HG03432 (cell line): ENCODE results near the gene KLHDC7B.
"Not testable (repeated sequence)": the region's sequence is repeated elsewhere in the genome, so short reads cannot be mapped to it uniquely, and the experiment has no call there.

Source experiments
- ATAC-seq: cut with Tn5 transposase; IDR thresholded peaks from one replicate; pipeline ENCODE4 v1.9.1; 2021; ENCODE audit warnings: mild to moderate bottlenecking, moderate library complexity; ENCODE audit not compliant: unreplicated experiment

The KLHDC7B gene

DNA sequence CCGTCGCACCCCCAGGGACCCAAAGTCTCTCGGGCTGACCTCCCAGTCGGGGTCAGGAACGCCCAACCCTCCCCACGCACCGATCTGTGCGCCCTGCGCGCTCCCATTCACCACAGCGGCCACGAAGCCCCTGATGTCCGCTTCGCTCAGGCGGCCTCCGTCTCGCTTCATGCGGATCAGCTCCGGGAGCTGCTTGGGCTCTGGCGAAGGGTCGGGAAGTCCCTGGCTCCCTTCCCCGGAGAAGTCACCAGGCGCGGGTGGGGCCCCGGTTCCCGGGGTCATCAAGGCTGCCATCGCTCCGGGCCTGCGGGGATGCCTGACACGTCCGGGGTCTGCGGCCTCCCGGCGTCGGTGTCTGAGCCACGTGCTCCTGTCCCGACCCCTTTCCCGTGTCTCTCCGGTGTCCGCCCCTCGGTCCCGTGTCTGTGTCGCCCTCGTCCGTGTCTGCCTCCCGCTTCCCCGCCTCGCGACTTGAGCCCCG lies 16.2 kb upstream of the KLHDC7B start:
- ATAC-seq = no peak

DNA sequence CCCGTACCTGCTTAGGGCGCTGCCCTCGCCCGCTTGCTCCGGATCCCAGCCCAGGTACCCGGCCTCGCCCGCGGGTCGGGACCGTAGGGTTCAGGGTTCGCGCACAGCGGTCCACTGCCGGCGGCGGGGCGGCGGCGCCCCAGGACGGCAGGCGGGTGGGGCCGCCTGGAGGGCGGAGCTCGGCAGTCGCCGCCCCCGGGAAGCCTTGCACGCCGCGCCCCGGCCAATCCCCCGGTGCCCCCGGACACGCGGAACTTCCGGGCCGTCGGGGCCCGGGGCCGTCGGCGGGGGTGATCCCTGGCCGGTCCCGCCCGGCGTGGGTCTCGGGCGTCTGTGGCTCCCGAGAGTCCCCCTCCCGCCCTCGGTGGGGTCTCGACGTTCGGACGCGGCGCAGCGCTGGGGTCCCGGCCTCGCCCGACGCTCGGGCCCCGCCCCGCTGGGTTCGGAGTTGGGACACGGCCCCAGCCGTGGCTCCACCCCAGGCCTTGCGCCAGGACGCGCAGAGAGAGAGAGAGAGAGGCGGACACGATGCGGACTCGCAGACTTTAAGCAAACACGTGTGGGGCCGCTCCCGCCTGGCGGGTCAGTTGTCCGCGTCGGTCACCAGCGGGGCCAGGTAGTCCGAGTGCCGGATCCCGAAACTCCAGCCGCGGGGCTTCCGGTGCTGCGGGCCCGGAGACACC lies 15.7 kb upstream of the KLHDC7B start, which contains the start of gene TYMP:
Gene TYMP, minus strand, starts transcription at position 116 of the 683 bp plus-strand sequence. CDS start 303 bp downstream, outside the sequence.
- peak; percentile 15 for ATAC-seq

DNA sequence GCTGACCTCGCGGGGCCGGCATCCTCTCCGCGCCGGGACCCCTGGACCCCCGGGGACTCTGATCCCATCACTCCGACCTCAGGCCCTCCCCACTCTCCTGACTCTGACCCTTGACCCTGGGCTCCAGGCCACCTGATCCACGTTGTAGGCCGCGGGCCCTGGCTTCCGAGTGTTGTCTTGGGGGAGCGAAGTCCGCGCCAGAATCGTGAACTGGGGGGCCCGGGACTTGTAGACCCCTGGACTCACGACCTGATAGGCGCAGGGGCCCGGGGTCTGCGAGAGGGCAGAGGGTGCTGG lies 15.2 kb upstream of the KLHDC7B start:
- no peak for ATAC-seq

DNA sequence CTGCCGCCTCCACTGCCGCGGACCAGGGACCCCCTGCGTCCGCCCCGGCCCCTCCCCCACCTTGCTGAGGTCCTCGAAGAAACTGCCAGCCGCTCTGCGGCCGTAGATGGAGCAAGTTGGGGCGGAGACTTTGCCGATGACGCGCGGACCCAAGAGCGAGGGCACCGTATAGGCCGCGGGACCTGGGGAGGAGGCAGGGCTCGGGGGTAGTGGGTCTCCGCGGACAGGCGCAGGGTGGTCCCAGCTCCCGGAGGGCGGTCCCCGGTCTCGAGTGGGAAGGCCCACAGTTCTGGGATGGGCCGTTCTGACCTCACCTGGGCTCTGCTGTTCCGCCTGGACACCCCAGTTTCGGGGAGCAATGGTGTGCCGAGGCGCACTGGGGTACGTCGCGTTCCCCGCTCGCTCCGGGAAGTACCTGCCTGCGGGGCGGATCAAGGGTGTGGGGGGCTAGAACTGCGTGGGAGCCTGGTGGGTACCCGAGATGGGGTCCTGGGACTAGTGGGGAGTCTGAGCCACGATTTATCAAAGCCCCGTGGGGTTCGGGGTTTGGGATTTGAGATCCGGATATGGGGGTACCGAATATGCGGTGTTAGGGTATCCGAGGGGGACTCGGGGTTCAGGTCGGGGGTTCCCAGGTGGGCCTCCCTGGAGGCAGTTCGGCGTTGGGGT lies 14.7 kb upstream of the KLHDC7B start:
- ATAC-seq = no peak

DNA sequence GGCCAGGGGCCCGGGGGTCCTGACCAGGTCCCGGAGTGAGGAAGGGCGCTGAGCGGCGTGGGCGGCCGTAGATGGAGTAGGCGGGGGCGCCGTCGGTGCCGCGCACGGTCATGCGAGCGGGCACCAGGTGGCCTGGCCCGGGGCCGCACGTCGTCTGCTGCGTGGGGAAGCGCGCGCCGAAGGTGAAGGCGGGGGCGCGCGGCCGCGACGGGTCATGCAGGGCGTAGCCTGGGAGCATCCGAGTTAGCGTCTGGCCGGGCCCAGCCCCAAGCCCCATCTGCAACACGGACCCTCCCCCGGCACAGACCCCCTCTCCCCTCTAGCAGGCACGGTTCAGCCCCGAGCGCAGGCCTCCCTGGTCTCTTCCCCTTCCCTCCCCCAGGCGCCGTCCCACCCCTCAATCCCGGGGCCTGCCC lies 14.1 kb upstream of the KLHDC7B start:
- peak; percentile 25 for ATAC-seq

DNA sequence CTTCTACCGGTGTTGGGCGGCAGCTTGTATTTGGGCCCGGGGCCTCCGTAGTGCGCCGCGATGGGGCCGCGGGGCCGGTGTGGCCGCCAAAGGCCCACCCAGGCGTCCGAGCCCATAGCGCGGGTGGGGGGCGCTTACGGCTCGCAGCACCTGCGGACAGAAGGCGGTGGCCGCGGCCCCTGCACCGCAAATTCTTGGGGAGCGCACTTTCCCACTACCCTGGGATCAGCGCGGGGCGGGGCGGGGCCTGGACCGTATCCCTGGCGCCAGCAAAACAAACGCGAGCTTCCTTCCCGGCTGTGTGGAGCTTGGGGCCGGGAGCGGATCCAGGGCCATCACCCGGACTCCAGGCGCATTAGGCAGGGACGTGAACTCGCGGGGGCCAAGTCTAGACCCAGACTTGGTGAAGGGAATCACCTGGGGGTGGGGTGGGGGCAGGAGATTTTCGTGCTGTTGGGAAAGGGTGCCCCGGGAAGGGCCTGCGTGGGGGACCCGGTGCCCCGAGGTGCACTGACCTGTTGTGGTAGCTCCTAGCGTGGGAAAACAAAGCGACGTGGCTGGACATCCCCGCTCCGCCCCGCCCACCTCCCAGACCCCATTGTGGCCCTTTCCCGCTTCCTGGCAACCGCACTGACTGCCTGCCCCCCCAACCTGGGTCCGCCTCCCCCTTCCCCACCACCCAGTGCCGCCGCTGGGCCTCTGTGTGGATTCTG lies 13.6 kb upstream of the KLHDC7B start:
- ATAC-seq = no peak

DNA sequence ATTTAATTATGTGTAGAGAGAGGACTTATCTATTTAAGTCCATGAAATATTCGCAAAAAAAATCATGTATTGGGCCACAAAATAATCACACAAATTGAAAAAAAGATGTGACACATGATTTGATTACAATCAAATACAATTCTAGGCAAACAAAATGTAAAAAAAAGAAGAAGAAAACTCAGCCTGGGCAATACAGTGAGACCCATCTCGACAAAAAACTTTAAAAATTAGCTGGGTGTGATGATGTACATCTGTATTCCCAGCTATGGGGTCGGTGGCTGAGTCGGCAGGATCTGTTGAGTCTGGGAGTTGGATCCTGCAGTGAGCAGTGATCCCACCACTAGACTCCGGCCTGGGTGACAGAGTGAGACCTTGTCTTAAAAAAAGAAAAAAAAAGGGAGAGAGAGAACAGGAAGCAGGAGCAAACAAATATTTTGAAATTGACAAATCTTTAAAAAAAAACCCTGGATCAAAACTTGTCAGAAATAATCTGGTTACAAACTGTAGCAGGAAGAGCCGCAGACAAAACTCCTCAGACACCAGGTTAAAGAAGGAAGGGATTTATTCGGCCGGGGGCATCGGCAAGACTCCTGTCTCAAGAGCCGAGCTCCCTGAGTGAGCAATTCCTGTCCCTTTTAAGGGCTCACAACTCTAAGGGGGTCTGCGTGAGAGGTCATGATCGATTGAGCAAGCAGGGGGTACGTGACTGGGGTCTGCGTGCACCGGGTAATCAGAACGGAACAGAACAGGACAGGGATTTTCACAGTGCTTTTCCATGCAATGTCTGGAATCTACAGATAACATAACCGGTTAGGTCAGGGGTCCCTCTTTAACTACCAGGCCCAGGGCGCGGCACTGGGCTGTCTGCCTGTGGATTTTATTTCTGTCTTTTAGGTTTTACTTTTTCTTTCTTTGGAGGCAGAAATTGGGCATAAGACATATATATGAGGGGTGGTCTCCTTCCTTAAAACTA lies 12.6 kb upstream of the KLHDC7B start:
- ATAC-seq = no peak

DNA sequence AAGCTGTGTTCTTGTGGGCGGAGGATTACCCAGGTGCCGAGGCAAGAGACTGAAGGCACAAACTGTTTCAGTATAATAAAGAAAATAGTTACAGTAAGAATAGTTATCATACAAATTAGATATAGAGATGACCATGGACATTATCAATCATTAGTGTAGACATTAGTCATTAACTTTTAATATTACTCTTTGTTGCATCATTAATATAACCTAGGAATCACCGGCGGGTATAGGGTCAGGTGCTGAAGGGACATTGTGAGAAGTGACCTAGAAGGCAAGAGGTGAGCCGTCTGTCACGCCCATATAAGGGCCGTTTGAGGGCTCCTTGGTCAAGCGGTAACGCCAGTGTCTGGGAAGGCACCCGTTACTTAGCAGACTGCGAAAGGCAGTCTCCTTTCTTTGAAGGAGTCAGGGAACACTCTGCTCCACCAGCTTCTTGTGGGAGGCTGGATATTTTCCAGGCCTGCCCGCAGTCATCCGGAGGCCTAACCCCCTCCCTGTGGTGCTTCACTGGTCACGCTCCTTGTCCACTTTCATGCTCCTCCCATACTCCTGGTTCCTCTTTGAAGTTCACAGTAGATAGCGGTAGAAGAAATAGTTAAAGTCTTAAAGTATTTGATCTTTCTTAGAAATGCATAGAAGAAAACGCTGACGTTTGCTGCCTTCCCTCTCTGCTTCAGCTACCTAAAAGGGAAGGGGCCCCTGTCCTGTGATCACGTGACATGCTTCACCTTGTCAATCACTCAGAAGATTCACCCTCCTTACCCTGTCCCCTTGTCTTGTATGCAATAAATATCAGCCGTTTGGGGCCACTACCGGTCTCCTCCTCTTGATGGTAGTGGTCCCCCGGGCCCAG lies 11.6 kb upstream of the KLHDC7B start:
- ATAC-seq = not testable (repeated sequence)

DNA sequence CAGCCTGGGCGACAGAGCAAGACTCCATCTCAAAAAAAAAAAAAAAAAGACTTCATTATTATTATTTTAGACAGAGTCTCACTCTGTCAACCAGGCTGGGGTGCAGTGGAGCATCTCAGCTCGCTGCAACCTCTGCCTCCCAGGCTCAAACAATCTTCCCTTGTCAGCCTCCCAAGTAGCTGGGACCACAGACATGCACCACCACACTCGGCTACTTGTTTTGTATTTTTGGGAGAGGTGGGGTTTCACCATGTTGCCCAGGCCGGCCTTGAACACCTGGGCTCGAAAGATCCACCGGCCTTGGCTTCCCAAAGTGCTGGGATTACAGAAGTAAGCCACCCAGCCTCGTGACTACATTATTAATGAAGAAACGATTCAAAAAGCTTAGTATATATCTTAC lies 10.6 kb upstream of the KLHDC7B start:
- no peak for ATAC-seq

DNA sequence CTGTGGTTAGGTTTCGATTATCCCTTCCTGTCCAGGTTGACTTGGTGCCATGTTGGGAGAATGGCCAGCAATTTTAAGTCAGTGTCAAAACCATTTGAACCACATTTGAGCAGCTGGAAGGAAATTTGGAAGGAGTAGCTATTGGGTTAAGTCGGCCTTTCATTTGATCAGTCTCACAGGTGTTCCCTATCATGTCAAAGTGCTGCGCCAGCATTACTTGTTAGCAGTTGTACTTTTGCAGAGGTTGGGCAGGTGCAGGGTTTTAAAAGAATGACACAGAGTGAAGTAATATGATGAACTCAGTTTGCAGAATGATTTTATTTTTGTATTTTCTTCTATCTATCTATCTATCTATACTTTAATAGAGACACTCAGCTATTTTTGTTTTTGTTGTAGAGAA lies 9.5 kb upstream of the KLHDC7B start:
- ATAC-seq = no peak

DNA sequence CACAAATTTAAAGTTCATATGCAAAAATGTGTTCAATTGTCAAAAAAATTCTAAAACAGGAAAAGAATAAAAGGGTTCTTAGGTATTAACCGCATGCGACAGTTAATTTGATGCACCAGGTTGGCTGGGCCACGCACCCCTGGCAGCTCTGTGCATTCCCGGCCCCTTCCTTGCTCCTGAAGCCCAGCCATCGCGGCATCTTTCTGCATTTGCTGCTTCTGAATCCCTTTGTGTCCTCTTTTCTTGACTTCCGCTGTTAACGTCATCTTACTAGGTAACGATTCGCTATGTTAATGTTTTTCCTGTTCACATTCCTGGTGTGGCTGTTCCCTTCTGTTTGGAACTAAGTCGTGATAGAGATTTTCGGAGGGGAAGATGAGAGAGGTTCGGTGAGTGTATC lies 7.9 kb upstream of the KLHDC7B start:
- no peak for ATAC-seq

DNA sequence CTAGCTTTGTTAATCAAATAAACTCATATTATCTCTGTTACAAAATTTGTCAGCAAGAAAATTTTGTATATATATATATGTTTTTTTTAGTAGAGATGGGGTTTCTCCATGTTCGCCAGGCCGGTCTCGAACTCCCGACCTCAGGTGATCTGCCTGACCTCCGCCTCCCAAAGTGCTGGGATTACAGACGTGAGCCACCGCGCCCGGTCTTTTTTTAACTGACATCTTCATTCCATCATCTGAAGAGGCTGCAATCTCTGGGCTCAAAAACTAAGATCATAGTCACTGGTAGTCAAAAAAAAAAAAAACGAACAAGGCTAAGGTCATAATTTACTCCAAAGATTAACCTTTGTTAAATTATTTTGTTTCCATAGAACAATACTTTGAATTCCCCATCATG lies 5.3 kb upstream of the KLHDC7B start:
- ATAC-seq = no peak

DNA sequence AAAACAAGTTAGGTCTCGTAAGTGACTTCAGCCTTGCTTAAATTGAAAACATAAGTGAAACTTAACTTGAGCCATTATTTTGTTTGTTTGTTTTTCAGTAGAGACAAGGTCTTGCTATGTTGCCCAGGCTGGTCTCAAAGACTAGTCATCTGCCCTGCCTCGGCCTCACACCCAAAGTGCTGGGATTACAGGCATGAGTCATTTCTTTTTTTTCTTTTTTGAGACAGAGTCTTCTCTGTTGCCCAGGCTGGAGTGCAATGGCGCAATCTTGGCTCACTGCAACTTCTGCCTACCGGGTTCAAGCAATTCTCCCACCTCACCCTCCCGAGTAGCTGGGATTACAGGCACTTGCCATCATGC lies 4.1 kb upstream of the KLHDC7B start:
- ATAC-seq = not testable (repeated sequence)

DNA sequence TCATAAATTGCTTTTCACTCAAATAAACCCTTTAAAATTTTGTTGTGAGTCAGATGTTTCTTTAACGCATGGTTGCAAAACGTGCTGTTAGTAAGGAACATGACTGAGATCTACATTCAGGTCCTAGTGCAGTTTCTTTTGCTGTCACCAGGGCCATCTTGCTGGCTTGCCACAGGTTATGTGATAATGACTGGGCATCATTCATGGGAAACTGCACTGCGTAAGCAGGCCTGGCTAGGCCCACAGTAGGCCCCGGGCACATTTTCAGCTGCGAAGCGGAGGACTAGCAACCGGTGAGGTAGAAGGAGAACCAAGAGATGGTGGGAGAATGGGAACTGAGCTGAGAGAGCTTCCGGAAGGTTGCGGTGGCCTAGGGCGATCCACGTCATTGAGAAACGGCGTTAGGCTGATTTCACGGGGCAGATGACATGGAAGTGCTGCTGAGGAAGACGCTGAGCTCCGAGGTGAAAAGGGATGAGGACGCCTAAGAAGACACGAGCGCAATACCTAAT lies 3.2 kb upstream of the KLHDC7B start:
- no peak for ATAC-seq

DNA sequence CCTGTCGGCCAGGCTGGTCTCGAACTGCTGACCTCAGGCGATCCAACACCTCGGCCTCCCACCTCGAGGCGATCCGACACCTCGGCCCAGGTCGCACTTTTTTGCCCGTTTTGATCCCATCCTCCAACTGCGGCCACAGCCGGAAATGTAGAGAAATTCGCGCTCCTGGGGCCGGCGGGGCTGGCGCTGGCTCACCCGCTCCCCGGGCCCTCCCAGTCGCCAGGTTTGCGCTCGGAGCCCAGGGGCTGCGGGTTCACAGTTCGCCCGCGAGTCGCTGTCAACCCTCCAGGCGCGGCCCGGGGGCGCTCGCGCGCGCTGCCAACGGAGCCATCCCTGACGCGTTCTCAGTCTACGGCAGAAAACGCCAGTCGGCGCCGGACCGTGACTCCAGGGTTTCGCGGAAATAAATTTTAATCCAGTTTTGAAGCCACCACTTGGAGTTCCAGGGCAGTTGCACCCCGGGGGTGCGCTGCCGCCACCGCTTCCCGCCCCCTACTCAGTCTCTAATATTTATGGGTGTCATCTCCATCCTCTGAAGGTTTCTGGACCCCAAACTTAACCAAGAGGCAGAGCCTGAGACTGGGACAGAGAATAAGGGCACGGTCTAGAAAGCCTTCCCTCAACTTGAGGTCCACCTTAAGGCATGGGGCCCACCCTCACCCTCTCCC lies 1.5 kb upstream of the KLHDC7B start:
- ATAC-seq = no peak

DNA sequence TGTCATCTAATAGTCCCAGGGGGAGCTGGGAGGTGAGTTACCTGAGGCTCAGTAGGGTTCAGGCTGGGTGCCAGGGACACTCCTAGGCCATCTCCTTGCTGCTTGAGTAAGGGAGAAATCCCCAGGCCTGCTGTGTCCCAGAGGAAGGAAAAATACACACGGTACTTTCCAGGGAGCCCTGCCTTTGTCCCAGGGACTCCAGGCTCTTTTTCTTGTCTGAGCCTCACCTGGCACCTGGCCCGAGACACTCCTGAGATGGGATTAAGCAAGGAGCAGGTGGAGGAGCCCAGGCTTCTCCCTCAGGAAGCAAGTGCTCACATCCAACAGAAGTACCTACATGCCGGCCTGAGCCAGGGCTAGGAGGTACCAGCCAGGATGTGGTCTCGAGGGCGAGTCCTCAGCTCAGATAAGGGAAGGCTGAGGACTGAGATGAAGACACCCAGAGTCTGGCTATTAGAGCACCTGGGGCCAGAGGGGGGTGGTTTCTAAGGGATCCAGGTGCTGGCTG lies 899 bp upstream of the KLHDC7B start:
- ATAC-seq = no peak

DNA sequence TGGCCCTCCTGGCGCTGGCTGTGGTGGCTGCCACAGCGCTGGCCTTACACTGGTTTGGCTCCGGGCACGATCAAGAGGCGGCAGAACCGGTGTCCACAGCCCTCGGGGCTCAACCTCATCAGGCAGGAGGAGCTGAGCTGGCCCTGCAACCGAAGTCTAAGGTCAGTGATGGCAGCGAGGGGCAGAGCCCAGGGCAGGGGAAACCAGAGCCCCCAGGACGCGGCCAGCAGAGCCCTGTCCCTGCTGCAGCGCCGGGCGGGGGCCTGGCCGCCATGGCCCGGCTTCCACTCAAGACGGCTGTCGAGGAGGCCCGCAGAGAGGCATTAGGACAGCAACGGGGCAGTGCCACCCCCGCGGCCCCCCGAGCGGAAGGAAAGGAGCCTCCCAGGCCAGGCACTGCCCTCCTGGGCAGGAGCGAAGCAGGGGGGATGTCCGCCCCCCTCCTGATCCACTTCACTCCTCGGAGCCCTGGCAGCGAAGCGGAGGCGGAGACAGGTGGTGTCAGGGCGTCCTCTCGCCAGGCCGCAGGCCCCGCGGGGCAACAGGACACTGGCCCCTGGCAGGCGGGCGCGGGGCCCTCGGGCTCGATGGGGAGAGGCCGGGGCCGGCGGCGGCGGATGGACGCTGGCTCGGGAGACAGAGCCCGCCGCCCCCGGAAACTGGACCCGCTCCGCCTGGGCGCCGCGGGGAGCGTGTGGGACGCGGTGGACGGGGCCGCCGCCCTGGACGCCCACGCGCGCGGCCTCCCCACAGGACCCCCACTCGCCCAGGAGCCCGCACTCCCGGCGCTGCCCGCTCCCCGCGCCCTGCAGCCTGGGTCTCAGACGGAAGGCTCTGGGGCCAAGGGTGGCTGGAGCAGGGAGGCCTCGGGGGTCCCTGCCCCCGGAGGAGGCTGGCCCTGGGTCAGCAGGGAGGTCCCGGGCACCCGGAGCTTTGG lies 895 bp downstream of the KLHDC7B start:
- no peak for ATAC-seq
